Measurements from ENCODE around the gene ELOVL6. TPM values are rescaled to one million over a fixed set of nuclear protein-coding genes. Genes with fewer than 3 reads are reported as not detected.

ELOVL6 gene
- total and polyA plus RNA-seq, 4 donors: 19.5 to 38.8 (median 37.5) TPM

DNA sequence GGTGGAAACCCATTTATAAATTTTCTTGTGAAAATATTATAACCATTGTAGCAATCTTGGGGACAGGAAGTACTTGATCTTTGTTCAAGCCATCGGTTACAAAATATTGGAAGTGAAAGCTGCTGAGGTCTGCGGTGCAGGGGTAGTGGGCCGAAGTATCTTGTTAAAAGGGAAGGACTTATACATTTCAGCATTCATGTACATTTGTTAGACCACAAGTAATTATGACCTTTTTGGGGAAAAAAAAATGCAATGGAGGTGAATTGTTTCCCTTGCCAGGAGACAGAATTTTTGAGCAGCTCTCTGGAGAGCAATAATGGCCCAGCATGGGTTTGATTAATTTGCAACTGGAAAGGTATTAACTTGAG is 164.4 kb downstream of the ELOVL6 start:
- Histone ChIP-seq H3K4me3 (ENCODE audit: low read depth in 1 of 3, low read length in 3 of 3) (no peak overlapping the region), H3K4me1 (ENCODE audit: control insufficient read depth in 4 of 4, insufficient read depth in 4 of 4, low read length in 3 of 4) (no peaks in the 10 kb centered on the region), H3K27ac (ENCODE audit: low read depth in 1 of 2, low read length in 2 of 2) (no peak overlapping the region), H3K27me3 (ENCODE audit: control insufficient read depth in 4 of 4, insufficient read depth in 4 of 4, low read length in 3 of 4) (no peaks in the 10 kb centered on the region), H3K36me3 (ENCODE audit: control insufficient read depth in 4 of 4, insufficient read depth in 3 of 4, low read depth in 1 of 4, low read length in 3 of 4) (no peaks in the 10 kb centered on the region), H3K9me3 (ENCODE audit: control insufficient read depth in 4 of 4, low read length in 3 of 4) (no peaks in the 10 kb centered on the region), H3K9ac (ENCODE audit: low read depth in 1 of 2, low read length in 2 of 2) (no peak overlapping the region)
- WGBS: 56% methylated on average over 3 of the region's 3 CpGs
- TF ChIP-seq, protein P1, sequence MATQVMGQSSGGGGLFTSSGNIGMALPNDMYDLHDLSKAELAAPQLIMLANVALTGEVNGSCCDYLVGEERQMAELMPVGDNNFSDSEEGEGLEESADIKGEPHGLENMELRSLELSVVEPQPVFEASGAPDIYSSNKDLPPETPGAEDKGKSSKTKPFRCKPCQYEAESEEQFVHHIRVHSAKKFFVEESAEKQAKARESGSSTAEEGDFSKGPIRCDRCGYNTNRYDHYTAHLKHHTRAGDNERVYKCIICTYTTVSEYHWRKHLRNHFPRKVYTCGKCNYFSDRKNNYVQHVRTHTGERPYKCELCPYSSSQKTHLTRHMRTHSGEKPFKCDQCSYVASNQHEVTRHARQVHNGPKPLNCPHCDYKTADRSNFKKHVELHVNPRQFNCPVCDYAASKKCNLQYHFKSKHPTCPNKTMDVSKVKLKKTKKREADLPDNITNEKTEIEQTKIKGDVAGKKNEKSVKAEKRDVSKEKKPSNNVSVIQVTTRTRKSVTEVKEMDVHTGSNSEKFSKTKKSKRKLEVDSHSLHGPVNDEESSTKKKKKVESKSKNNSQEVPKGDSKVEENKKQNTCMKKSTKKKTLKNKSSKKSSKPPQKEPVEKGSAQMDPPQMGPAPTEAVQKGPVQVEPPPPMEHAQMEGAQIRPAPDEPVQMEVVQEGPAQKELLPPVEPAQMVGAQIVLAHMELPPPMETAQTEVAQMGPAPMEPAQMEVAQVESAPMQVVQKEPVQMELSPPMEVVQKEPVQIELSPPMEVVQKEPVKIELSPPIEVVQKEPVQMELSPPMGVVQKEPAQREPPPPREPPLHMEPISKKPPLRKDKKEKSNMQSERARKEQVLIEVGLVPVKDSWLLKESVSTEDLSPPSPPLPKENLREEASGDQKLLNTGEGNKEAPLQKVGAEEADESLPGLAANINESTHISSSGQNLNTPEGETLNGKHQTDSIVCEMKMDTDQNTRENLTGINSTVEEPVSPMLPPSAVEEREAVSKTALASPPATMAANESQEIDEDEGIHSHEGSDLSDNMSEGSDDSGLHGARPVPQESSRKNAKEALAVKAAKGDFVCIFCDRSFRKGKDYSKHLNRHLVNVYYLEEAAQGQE (IDR thresholded peaks at IDR 0.05): no peak
- TF ChIP-seq YY1 (IDR thresholded peaks at IDR 0.05) (no peak), RXRA (IDR thresholded peaks at IDR 0.05) (no peak), SP1 (IDR thresholded peaks at IDR 0.05) (no peak), ZBTB33 (IDR thresholded peaks at IDR 0.05) (no peak), EGR1 (IDR thresholded peaks at IDR 0.05; ENCODE audit: low read depth in 2 of 2) (no peak), HNF4G (IDR thresholded peaks at IDR 0.05) (no peak), JUND (IDR thresholded peaks at IDR 0.05) (no peak), FOXA2 (IDR thresholded peaks at IDR 0.05) (no peak), TAF1 (conservative IDR thresholded peaks at IDR 0.05) (no peak), GABPA (IDR thresholded peaks at IDR 0.05 in 1 of 2, conservative IDR thresholded peaks at IDR 0.05 in 1 of 2) (no peak), NR2F2 (IDR thresholded peaks at IDR 0.05) (no peak), HNF4A (conservative IDR thresholded peaks at IDR 0.05) (no peak), FOXA1 (IDR thresholded peaks at IDR 0.05) (no peak), RAD21 (IDR thresholded peaks at IDR 0.05) (no peak)
- TF ChIP-seq, protein P2, sequence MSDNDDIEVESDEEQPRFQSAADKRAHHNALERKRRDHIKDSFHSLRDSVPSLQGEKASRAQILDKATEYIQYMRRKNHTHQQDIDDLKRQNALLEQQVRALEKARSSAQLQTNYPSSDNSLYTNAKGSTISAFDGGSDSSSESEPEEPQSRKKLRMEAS (IDR thresholded peaks at IDR 0.05): no peak
- TF ChIP-seq, protein P3, sequence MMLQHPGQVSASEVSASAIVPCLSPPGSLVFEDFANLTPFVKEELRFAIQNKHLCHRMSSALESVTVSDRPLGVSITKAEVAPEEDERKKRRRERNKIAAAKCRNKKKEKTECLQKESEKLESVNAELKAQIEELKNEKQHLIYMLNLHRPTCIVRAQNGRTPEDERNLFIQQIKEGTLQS (IDR thresholded peaks at IDR 0.05): no peak
- TF ChIP-seq, protein P4, sequence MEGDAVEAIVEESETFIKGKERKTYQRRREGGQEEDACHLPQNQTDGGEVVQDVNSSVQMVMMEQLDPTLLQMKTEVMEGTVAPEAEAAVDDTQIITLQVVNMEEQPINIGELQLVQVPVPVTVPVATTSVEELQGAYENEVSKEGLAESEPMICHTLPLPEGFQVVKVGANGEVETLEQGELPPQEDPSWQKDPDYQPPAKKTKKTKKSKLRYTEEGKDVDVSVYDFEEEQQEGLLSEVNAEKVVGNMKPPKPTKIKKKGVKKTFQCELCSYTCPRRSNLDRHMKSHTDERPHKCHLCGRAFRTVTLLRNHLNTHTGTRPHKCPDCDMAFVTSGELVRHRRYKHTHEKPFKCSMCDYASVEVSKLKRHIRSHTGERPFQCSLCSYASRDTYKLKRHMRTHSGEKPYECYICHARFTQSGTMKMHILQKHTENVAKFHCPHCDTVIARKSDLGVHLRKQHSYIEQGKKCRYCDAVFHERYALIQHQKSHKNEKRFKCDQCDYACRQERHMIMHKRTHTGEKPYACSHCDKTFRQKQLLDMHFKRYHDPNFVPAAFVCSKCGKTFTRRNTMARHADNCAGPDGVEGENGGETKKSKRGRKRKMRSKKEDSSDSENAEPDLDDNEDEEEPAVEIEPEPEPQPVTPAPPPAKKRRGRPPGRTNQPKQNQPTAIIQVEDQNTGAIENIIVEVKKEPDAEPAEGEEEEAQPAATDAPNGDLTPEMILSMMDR (IDR thresholded peaks at IDR 0.05; ENCODE audit: low read depth, low read length, missing input control): no peak
- DNase-seq (ENCODE audit: low spot score): no peak
